GM12878 (cell line): ENCODE measurements around the gene LRBA. TPM values are rescaled to one million over a fixed set of nuclear protein-coding genes. Genes with fewer than 3 reads are reported as not detected.

ENCODE experiments used
- ATAC-seq: fragments of 200-7000 bp; cut with Tn5 transposase; 3 replicates; pipeline ENCODE4 v1.9.1; 2020; ENCODE audit warnings: mild to moderate bottlenecking, moderate library complexity
- BruUV-seq: library from RNA; stranded (reverse); fragments of 400-500 nt; replicated peaks from 2 replicates; lab custom pipeline; 2021; lab: Mats Ljungman, UMichigan
- CTCF ChIA-PET: fragments of 300-600 bp; sonication (Branson Sonifier 250); formaldehyde crosslinking; extraction: SDS; loops from one replicate; lab custom pipeline; 2021; ENCODE audit warnings: inconsistent platforms; lab: Yijun Ruan, JAX
- POLR2A ChIA-PET: fragments of 350-600 bp; formaldehyde crosslinking; extraction: SDS; loops from one replicate; lab custom pipeline; 2021; ENCODE audit warnings: inconsistent platforms; lab: Charles Lee
- RAD21 ChIA-PET: fragments of 300-600 bp; sonication (Branson Sonifier 250); formaldehyde crosslinking; loops from one replicate; lab custom pipeline; 2023; ENCODE audit warnings: antibody characterized with exemption; ENCODE audit not compliant: unreplicated experiment; lab: Charles Lee
- SMC1A ChIA-PET: fragments of 300-600 bp; sonication (Branson Sonifier 250); formaldehyde crosslinking; loops from one replicate; lab custom pipeline; 2023; ENCODE audit not compliant: unreplicated experiment, uncharacterized antibody; lab: Charles Lee
- DNase-seq: peaks from one replicate; pipeline ENCODE4 v3.0.0-alpha.2; 2011; ENCODE audit warnings: low read depth, low spot score
- FAIRE-seq: peaks from 3 replicates; lab custom pipeline; 2011; peaks lifted over from hg19 to GRCh38; lab: Jason Lieb, UNC
- H2AFZ ChIP-seq: 2 replicates; pipeline ENCODE4 v1.6.0; 2011; ENCODE audit warnings: low read depth, low read length, control low read depth; ENCODE audit not compliant: control insufficient read depth
- H3K27ac ChIP-seq: 2 replicates; pipeline ENCODE4 v1.5.1; 2011; ENCODE audit warnings: control low read depth; ENCODE audit not compliant: control insufficient read depth, insufficient read depth
- H3K27me3 ChIP-seq, 2 experiments: replicated peaks in 1 of 2; 2 replicates each; pipeline versions ENCODE4 v1.6.0 to v1.6.1; 2011; ENCODE audit warnings: low read length in 1 of 2; ENCODE audit not compliant: control insufficient read depth in 2 of 2, insufficient read depth in 2 of 2
- H3K36me3 ChIP-seq, 2 experiments: 2 replicates each; pipeline ENCODE4 v1.5.1; 2011; ENCODE audit warnings: low read length in 1 of 2; ENCODE audit not compliant: control insufficient read depth in 2 of 2, insufficient read depth in 2 of 2
- H3K4me1 ChIP-seq: 2 replicates; pipeline ENCODE4 v1.6.1; 2011; ENCODE audit warnings: mild to moderate bottlenecking, low read length, moderate library complexity, mixed read lengths; ENCODE audit not compliant: control insufficient read depth, insufficient read depth
- H3K4me2 ChIP-seq: 2 replicates; pipeline ENCODE4 v1.6.0; 2011; ENCODE audit warnings: control low read depth; ENCODE audit not compliant: control insufficient read depth, insufficient read depth
- H3K4me3 ChIP-seq: fragments of 200-600 bp; sonication (generic); 2 replicates; pipeline ENCODE4 v1.5.1; 2016
- H3K79me2 ChIP-seq: 2 replicates; pipeline ENCODE4 v1.6.0; 2011; ENCODE audit warnings: low read length; ENCODE audit not compliant: control insufficient read depth, insufficient read depth
- H3K9ac ChIP-seq: 2 replicates; pipeline ENCODE4 v1.8.0; 2011; ENCODE audit warnings: low read length, control low read depth, mixed read lengths; ENCODE audit not compliant: control insufficient read depth, insufficient read depth
- H3K9me3 ChIP-seq: replicated peaks from 3 replicates; pipeline ENCODE4 v1.5.1; 2011; ENCODE audit warnings: mild to moderate bottlenecking, low read length; ENCODE audit not compliant: control insufficient read depth, insufficient read depth
- H4K20me1 ChIP-seq: 2 replicates; pipeline ENCODE4 v1.6.0; 2011; ENCODE audit not compliant: control insufficient read depth, insufficient read depth
- ATF2 ChIP-seq: IDR thresholded peaks from 2 replicates; pipeline ENCODE4 v1.6.1; 2012; ENCODE audit warnings: low read length, inconsistent platforms
- BCLAF1 ChIP-seq: fragments of 450-650 bp; IDR thresholded peaks from 2 replicates; pipeline ENCODE4 v1.6.1; 2017; ENCODE audit warnings: antibody characterized with exemption, mild to moderate bottlenecking, moderate library complexity
- E4F1 ChIP-seq: fragments of 450-650 bp; IDR thresholded peaks from 2 replicates; pipeline ENCODE4 v1.6.1; 2018; ENCODE audit warnings: borderline replicate concordance, mild to moderate bottlenecking; ENCODE audit not compliant: partially characterized antibody
- EED ChIP-seq: sonication (generic); IDR thresholded peaks from 2 replicates; pipeline ENCODE4 v1.6.1; 2016; ENCODE audit warnings: antibody characterized with exemption, low read depth
- HCFC1 ChIP-seq: fragments of 150-350 bp; IDR thresholded peaks from 2 replicates; pipeline ENCODE4 v1.6.1; 2014; ENCODE audit warnings: low read length
- HDAC6 ChIP-seq: fragments of 200-600 bp; sonication (generic); IDR thresholded peaks from one replicate; pipeline ENCODE4 v1.8.0; 2017; ENCODE audit warnings: antibody characterized with exemption; ENCODE audit not compliant: unreplicated experiment
- IKZF1 ChIP-seq: fragments of 450-650 bp; conservative IDR thresholded peaks from 2 replicates; pipeline ENCODE4 v1.6.1; 2017; ENCODE audit warnings: antibody characterized with exemption, mild to moderate bottlenecking
- IRF5 ChIP-seq: fragments of 450-650 bp; IDR thresholded peaks from 2 replicates; pipeline ENCODE4 v1.6.1; 2017; ENCODE audit warnings: borderline replicate concordance
- KAT2A ChIP-seq: conservative IDR thresholded peaks from 2 replicates; pipeline ENCODE4 v1.6.1; 2011; ENCODE audit warnings: low read depth, low read length; ENCODE audit not compliant: control insufficient read depth
- KLF5 ChIP-seq: fragments of 450-650 bp; IDR thresholded peaks from 2 replicates; pipeline ENCODE4 v1.6.1; 2014; ENCODE audit warnings: mild to moderate bottlenecking; ENCODE audit not compliant: partially characterized antibody
- MEF2A ChIP-seq: IDR thresholded peaks from 2 replicates; pipeline ENCODE4 v1.6.1; 2011; ENCODE audit warnings: low read depth, mild to moderate bottlenecking, low read length, moderate library complexity; ENCODE audit not compliant: insufficient read depth
- MXI1 ChIP-seq: fragments of 150-350 bp; IDR thresholded peaks from 2 replicates; pipeline ENCODE4 v1.6.1; 2011; ENCODE audit warnings: low read depth, mild to moderate bottlenecking, inconsistent platforms, low read length, improper control_type of control experiment
- NFYB ChIP-seq: IDR thresholded peaks from 2 replicates; pipeline ENCODE4 v1.6.1; 2011; ENCODE audit warnings: low read depth, mild to moderate bottlenecking, low read length, improper control_type of control experiment, moderate library complexity; ENCODE audit not compliant: insufficient read depth
- PAX8 ChIP-seq: fragments of 450-650 bp; IDR thresholded peaks from 2 replicates; pipeline ENCODE4 v1.6.1; 2017; ENCODE audit warnings: mild to moderate bottlenecking, moderate library complexity
- PML ChIP-seq: IDR thresholded peaks from 2 replicates; pipeline ENCODE4 v1.6.1; 2012; ENCODE audit warnings: low read length, inconsistent platforms
- RAD21 ChIP-seq: IDR thresholded peaks from 2 replicates; pipeline ENCODE4 v1.6.1; 2011; ENCODE audit warnings: mild to moderate bottlenecking, low read depth, low read length, moderate library complexity; ENCODE audit not compliant: insufficient read depth
- SMC3 ChIP-seq: IDR thresholded peaks from 2 replicates; pipeline ENCODE4 v1.6.1; 2011; ENCODE audit warnings: low read length, improper control_type of control experiment, borderline replicate concordance
- TARDBP ChIP-seq: IDR thresholded peaks from 2 replicates; pipeline ENCODE4 v1.6.1; 2016; ENCODE audit warnings: borderline replicate concordance
- WGBS: methylation state at CpG from one replicate; pipeline ENCODE4 v1.1.6; 2016; ENCODE audit warnings: low lambda C conversion rate; ENCODE audit not compliant: insufficient replicate concordance, insufficient coverage; ENCODE audit errors: missing lambda C conversion rate; 5-methylcytosine and 5-hydroxymethylcytosine counted together
- in situ Hi-C: fragments of 300-500 bp; cut with MboI; formaldehyde crosslinking; loops from 9 replicates; pipeline ENCODE4 v1.14.3; 2018; ENCODE audit warnings: mixed read lengths
- intact Hi-C: fragments of 100-400 bp; cut with micrococcal nuclease; formaldehyde crosslinking; loops from one replicate; pipeline ENCODE4 v1.14.2; 2022; ENCODE audit not compliant: unreplicated experiment
- polyA plus RNA-seq, 11 experiments: library from polyadenylated mRNA; depleted of rRNA in 4 of 11; unstranded in 6 of 11; stranded (reverse) in 5 of 11; fragments of >200 nt; fragmentation: Nextera tagmentation in 4 of 11; fragmentation: Illumina TruSeq in 1 of 11; extraction: Ambion mirVana in 4 of 11; extraction: Trizol in 1 of 11; gene quantifications; 1 replicate in 1 of 11; 2 replicates in 10 of 11; pipeline versions ENCODE4 v1.2.1 to v1.2.3, GENCODE V29; 2011 to 2016; ENCODE audit warnings: inconsistent platforms in 2 of 11, missing spikeins in 2 of 11, low read depth in 1 of 11
- total RNA-seq, 4 experiments: library from RNA; depleted of rRNA in 3 of 4; stranded (reverse); fragments of >200 nt in 3 of 4; fragmentation: Illumina TruSeq in 1 of 4; extraction: Trizol in 1 of 4; gene quantifications; 2 replicates each; pipeline versions ENCODE4 v1.2.1 to v1.2.3, GENCODE V29; 2013 to 2021

The LRBA gene
- total and polyA plus RNA-seq, 10 of the 15 experiments (the other 5 are each of a cell fraction or from before 2014, with no cell fraction given) = 20.3 to 93.4 (median 55.0) TPM

GRCh38 chr4:150988238-150988637, 26.8 kb downstream of the LRBA start:
- Histone ChIP-seq H3K79me2 (peaks cover 20% of the 10 kb centered on the region), H4K20me1 (no peaks in the 10 kb centered on the region), H3K9ac (no peak overlapping the region), H3K27ac (no peak overlapping the region), H3K4me1 (peaks cover 8% of the 10 kb centered on the region), H3K36me3 (no peaks in the 10 kb centered on the region; a peak in 2 of 4 replicates), H3K9me3 (no peaks in the 10 kb centered on the region), H3K4me2 (no peak overlapping the region), H3K27me3 (no peaks in the 10 kb centered on the region), H3K4me3 (no peak overlapping the region), H2AFZ (no peak overlapping the region)
- ATAC-seq (no peak), FAIRE-seq (no peak), DNase-seq (no peak)
- BruUV-seq = no TSS peak
- in situ Hi-C loops = no loop called here
- TF ChIP-seq IRF5 = no peak
- TF ChIP-seq EED = no peak
- TF ChIP-seq HCFC1 = no peak
- TF ChIP-seq TARDBP = no peak
- no peak for TF ChIP-seq KAT2A
- TF ChIP-seq KLF5 = no peak
- no peak for TF ChIP-seq MXI1
- no peak for TF ChIP-seq IKZF1
- TF ChIP-seq PAX8 = no peak
- TF ChIP-seq SMC3 = no peak
- no peak for TF ChIP-seq NFYB
- no peak for TF ChIP-seq E4F1
- no peak for TF ChIP-seq RAD21
- no peak for TF ChIP-seq MEF2A
- no peak for TF ChIP-seq BCLAF1
- no peak for TF ChIP-seq ATF2
- no peak for TF ChIP-seq HDAC6
- TF ChIP-seq PML = no peak
- ChIA-PET RAD21 (no interaction called here), SMC1A (interaction anchor here (1.3 kb wide), 1 partner anchor 10 kb away, joined by 3 read pairs; no protein-coding TSS in a partner anchor), CTCF (interaction anchor here (0.7 to 1.2 kb wide), 2 partner anchors 16 to 27 kb away, joined by 3 read pairs; no protein-coding TSS in a partner anchor), POLR2A (interaction anchor here (0.6 to 0.7 kb wide), 2 partner anchors 42 to 96 kb away, joined by 3 read pairs; no protein-coding TSS in a partner anchor)
- 97% methylated on average over 2 of the region's 2 CpGs for WGBS
- intact Hi-C loops = no loop called here
